ENCODE results near the gene TFAP2A.

GRCh38 chr6:10460096-10460495, 45.2 kb upstream of the TFAP2A start:
- no peak for TF ChIP-seq CTCF (IDR thresholded peaks at IDR 0.05)
- no peak for TF ChIP-seq EP300 (IDR thresholded peaks at IDR 0.05)

Data from ovary (tissue), 3 donors.